ENCODE results near the gene PHKB.

DNA sequence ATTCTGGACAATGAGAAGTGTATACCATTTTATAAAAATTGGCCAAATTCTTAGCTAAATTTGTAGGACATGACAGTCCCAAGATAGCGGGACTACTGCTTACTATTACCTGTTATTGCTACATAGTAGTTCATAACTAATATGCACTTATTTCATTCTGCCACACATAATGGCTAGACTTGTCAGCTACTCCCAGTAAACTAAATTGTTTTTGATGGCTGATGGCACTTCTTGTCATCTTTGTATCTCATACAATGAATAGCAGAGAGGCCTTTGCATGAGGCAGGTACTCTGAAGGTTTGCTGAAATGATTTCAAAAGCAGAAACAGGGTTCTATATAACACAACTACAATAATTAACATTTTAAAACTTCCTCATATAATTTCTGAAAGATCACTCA is 44.3 kb upstream of the PHKB start:
- no peak for TF ChIP-seq EZH2 (IDR thresholded peaks at IDR 0.05; ENCODE audit: borderline replicate concordance, low read depth, low read length, severe bottlenecking)
- TF ChIP-seq POLR2A (IDR thresholded peaks at IDR 0.05; ENCODE audit: low read depth, low read length): no peak
- TF ChIP-seq GATA2 (IDR thresholded peaks at IDR 0.05; ENCODE audit: insufficient read depth, insufficient read length, low read depth, low read length): no peak
- no peak for TF ChIP-seq JUN (IDR thresholded peaks at IDR 0.05; ENCODE audit: borderline replicate concordance, insufficient read depth, insufficient read length, low read depth)
- TF ChIP-seq, protein P1, sequence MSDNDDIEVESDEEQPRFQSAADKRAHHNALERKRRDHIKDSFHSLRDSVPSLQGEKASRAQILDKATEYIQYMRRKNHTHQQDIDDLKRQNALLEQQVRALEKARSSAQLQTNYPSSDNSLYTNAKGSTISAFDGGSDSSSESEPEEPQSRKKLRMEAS (IDR thresholded peaks at IDR 0.05; ENCODE audit: insufficient read depth, insufficient read length): no peak
- no peak for TF ChIP-seq CTCF (IDR thresholded peaks at IDR 0.05; ENCODE audit: extremely low read depth in 1 of 2, insufficient read depth in 1 of 2, low read depth in 1 of 2, low read length in 2 of 2)
- no peak for TF ChIP-seq MYC (IDR thresholded peaks at IDR 0.05; ENCODE audit: low read depth, low read length)
- no peak for TF ChIP-seq POLR2AphosphoS5 (IDR thresholded peaks at IDR 0.05; ENCODE audit: insufficient read depth, low read depth, low read length)

Measured in endothelial cell of umbilical vein (primary cell).